ENCODE results near the gene CDH1.

DNA sequence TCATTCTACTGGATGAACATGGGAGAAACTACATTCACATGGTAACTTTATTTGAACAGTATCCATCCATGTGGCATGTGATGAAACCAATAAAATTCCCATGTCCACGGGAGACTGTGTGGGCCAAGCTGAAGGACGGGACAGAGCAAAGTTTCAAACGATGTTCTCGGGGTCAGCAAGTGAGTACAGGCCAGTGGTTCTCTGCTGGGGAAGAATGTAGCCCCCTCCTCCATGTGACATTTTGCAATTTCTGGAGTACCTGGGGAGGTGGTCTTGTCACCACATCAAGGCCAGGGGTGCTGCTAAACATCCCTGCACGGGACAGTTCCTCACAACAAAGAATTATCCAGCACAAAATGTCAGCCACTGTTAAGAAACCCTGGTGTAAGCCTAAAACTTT, 98.9 kb downstream of the CDH1 start:
- TF ChIP-seq, protein P1, sequence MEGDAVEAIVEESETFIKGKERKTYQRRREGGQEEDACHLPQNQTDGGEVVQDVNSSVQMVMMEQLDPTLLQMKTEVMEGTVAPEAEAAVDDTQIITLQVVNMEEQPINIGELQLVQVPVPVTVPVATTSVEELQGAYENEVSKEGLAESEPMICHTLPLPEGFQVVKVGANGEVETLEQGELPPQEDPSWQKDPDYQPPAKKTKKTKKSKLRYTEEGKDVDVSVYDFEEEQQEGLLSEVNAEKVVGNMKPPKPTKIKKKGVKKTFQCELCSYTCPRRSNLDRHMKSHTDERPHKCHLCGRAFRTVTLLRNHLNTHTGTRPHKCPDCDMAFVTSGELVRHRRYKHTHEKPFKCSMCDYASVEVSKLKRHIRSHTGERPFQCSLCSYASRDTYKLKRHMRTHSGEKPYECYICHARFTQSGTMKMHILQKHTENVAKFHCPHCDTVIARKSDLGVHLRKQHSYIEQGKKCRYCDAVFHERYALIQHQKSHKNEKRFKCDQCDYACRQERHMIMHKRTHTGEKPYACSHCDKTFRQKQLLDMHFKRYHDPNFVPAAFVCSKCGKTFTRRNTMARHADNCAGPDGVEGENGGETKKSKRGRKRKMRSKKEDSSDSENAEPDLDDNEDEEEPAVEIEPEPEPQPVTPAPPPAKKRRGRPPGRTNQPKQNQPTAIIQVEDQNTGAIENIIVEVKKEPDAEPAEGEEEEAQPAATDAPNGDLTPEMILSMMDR (IDR thresholded peaks at IDR 0.05) = no peak
- no peak for TF ChIP-seq POLR2A (IDR thresholded peaks at IDR 0.05)
